GM23248 (cell line): ENCODE measurements around the gene LCTL. TPM values are rescaled to one million over a fixed set of nuclear protein-coding genes. Genes with fewer than 3 reads are reported as not detected.

Source experiments
- DNase-seq: peaks from one replicate; pipeline ENCODE4 v3.0.0-alpha.2; 2015
- H2AFZ ChIP-seq: fragments of 200-600 bp; sonication (generic); 2 replicates; pipeline ENCODE4 v1.6.1; 2016; ENCODE audit warnings: antibody characterized with exemption
- H3F3A ChIP-seq: fragments of 200-600 bp; sonication (generic); 2 replicates; pipeline ENCODE4 v1.6.1; 2016; ENCODE audit warnings: mild to moderate bottlenecking, antibody characterized with exemption, mixed run types; ENCODE audit not compliant: insufficient read depth
- H3K27ac ChIP-seq: fragments of 200-600 bp; sonication (generic); 2 replicates; pipeline ENCODE4 v1.5.1; 2016; ENCODE audit warnings: mild to moderate bottlenecking
- H3K27me3 ChIP-seq: fragments of 200-600 bp; sonication (generic); replicated peaks from 2 replicates; pipeline ENCODE4 v1.6.1; 2016; ENCODE audit warnings: mild to moderate bottlenecking; ENCODE audit not compliant: insufficient read depth
- H3K36me3 ChIP-seq: fragments of 200-600 bp; sonication (generic); 2 replicates; pipeline ENCODE4 v1.6.1; 2016; ENCODE audit warnings: low read depth, mild to moderate bottlenecking
- H3K4me1 ChIP-seq: fragments of 200-600 bp; sonication (generic); 2 replicates; pipeline ENCODE4 v1.6.1; 2016; ENCODE audit warnings: mild to moderate bottlenecking; ENCODE audit not compliant: insufficient read depth
- H3K4me2 ChIP-seq: fragments of 200-600 bp; sonication (generic); one replicate; pipeline ENCODE4 v1.6.1; 2016; ENCODE audit warnings: mild to moderate bottlenecking; ENCODE audit not compliant: unreplicated experiment
- H3K4me3 ChIP-seq: fragments of 200-600 bp; sonication (generic); 2 replicates; pipeline ENCODE4 v1.5.1; 2016; ENCODE audit warnings: mild to moderate bottlenecking
- H3K79me2 ChIP-seq: fragments of 200-600 bp; sonication (generic); 2 replicates; pipeline ENCODE4 v1.6.1; 2016; ENCODE audit warnings: mild to moderate bottlenecking; ENCODE audit not compliant: insufficient read depth
- H3K9ac ChIP-seq: fragments of 200-600 bp; sonication (generic); 2 replicates; pipeline ENCODE4 v1.6.1; 2016; ENCODE audit warnings: mild to moderate bottlenecking
- H3K9me2 ChIP-seq: fragments of 200-600 bp; sonication (generic); 2 replicates; pipeline ENCODE4 v1.6.1; 2016; ENCODE audit warnings: mixed run types, mild to moderate bottlenecking, moderate library complexity; ENCODE audit not compliant: insufficient read depth
- H3K9me3 ChIP-seq: fragments of 200-600 bp; sonication (generic); one replicate; pipeline ENCODE4 v1.6.1; 2017; ENCODE audit warnings: low read depth
- H4K20me1 ChIP-seq: fragments of 200-600 bp; sonication (generic); 2 replicates; pipeline ENCODE4 v1.6.0; 2016; ENCODE audit not compliant: insufficient read depth
- EZH2 ChIP-seq: fragments of 200-600 bp; sonication (generic); IDR thresholded peaks from 2 replicates; pipeline ENCODE4 v1.6.1; 2018; ENCODE audit warnings: antibody characterized with exemption, mild to moderate bottlenecking; ENCODE audit not compliant: insufficient read depth, poor library complexity, severe bottlenecking
- EZH2phosphoT487 ChIP-seq: fragments of 200-600 bp; sonication (generic); IDR thresholded peaks from 2 replicates; pipeline ENCODE4 v1.6.1; 2018; ENCODE audit warnings: antibody characterized with exemption, moderate library complexity, mild to moderate bottlenecking, low read depth; ENCODE audit not compliant: insufficient read depth
- WGBS, 2 experiments: methylation state at CpG; one replicate each; pipeline ENCODE4 v1.1.6; 2015 to 2017; ENCODE audit warnings: low lambda C conversion rate in 2 of 2, low coverage in 1 of 2; ENCODE audit errors: missing lambda C conversion rate in 2 of 2; 5-methylcytosine and 5-hydroxymethylcytosine counted together
- in situ Hi-C: fragments of 300-500 bp; cut with MboI; formaldehyde crosslinking; loops from 2 replicates; pipeline ENCODE4 v1.15.0; 2020
- polyA plus RNA-seq: library from polyadenylated mRNA; unstranded; fragments of >200 nt; fragmentation: Nextera tagmentation; extraction: Ambion mirVana; gene quantifications from 2 replicates; pipeline ENCODE4 v1.2.1, GENCODE V29; 2016
- total RNA-seq: library from RNA; depleted of rRNA; stranded (reverse); fragments of >200 nt; shearing (Covaris generic); gene quantifications from 2 replicates; pipeline ENCODE4 v1.2.3, GENCODE V29; 2014

Gene LCTL
- total and polyA plus RNA-seq, 2 experiments from 2014 or later, result 0.68 TPM; not detected in 1

GRCh38 chr15:66594344-66594743 is 28.5 kb upstream of the LCTL start:
- Histone ChIP-seq H3K27me3 (no peaks in the 10 kb centered on the region), H3K4me3 (no peak overlapping the region), H3K27ac (no peak overlapping the region), H3K9me3 (no peaks in the 10 kb centered on the region), H3K4me1 (no peaks in the 10 kb centered on the region), H4K20me1 (no peaks in the 10 kb centered on the region), H3K4me2 (no peak overlapping the region), H3K36me3 (no peaks in the 10 kb centered on the region), H3K9ac (no peak overlapping the region), H3F3A (peaks cover 13% of the 10 kb centered on the region; the same call in 1 of the 2 replicates), H3K79me2 (no peaks in the 10 kb centered on the region), H2AFZ (no peak overlapping the region), H3K9me2 (no peaks in the 10 kb centered on the region)
- 90 to 94% methylated on average over 10 of the region's 10 CpGs for WGBS, 2 experiments
- TF ChIP-seq EZH2phosphoT487 (no peak), EZH2 (no peak)
- no peak for DNase-seq
- in situ Hi-C loops, result no loop called here

- Histone ChIP-seq H3K9me3 (no peaks in the 10 kb centered on the region), H4K20me1 (no peaks in the 10 kb centered on the region), H3K4me3 (no peak overlapping the region), H3K27ac (no peak overlapping the region), H3K79me2 (no peaks in the 10 kb centered on the region), H3K27me3 (no peaks in the 10 kb centered on the region), H3K9ac (no peak overlapping the region), H3F3A (peaks cover 13% of the 10 kb centered on the region; the same call in 1 of the 2 replicates), H2AFZ (no peak overlapping the region), H3K4me2 (no peak overlapping the region), H3K4me1 (no peaks in the 10 kb centered on the region), H3K9me2 (no peaks in the 10 kb centered on the region), H3K36me3 (no peaks in the 10 kb centered on the region)
- in situ Hi-C loops, result no loop called here
- WGBS, 2 experiments, result 65% methylated on average over 3 of the region's 3 CpGs
- no peak for TF ChIP-seq EZH2
- TF ChIP-seq EZH2phosphoT487, result no peak
- no peak for DNase-seq
Observed at GRCh38 chr15:66593219-66593780, 27.5 kb upstream of the LCTL start.

- Histone ChIP-seq H4K20me1 (no peaks in the 10 kb centered on the region), H3K79me2 (no peaks in the 10 kb centered on the region), H3K9me3 (no peaks in the 10 kb centered on the region), H3K36me3 (no peaks in the 10 kb centered on the region), H3F3A (peaks cover 13% of the 10 kb centered on the region; the same call in 1 of the 2 replicates), H3K27me3 (peaks cover 3% of the 10 kb centered on the region; the same call in 1 of the 2 replicates), H3K9me2 (no peaks in the 10 kb centered on the region), H3K4me2 (no peak overlapping the region), H2AFZ (no peak overlapping the region), H3K27ac (no peak overlapping the region), H3K4me3 (no peak overlapping the region), H3K9ac (no peak overlapping the region), H3K4me1 (no peaks in the 10 kb centered on the region)
- TF ChIP-seq EZH2phosphoT487 (no peak), EZH2 (no peak)
- in situ Hi-C loops, result no loop called here
- 82 to 83% methylated on average over 12 of the region's 12 CpGs for WGBS, 2 experiments
- no peak for DNase-seq
Observed at GRCh38 chr15:66592505-66593218, 26.9 kb upstream of the LCTL start.

GRCh38 chr15:66591322-66591862 is 25.6 kb upstream of the LCTL start:
- no peak for DNase-seq
- Histone ChIP-seq H3K27ac (no peak overlapping the region), H3F3A (peaks cover 13% of the 10 kb centered on the region; the same call in 1 of the 2 replicates), H3K27me3 (peaks cover 6% of the 10 kb centered on the region; the same call in 1 of the 2 replicates), H3K9me2 (no peaks in the 10 kb centered on the region), H3K4me2 (no peak overlapping the region), H3K79me2 (no peaks in the 10 kb centered on the region), H3K36me3 (no peaks in the 10 kb centered on the region), H4K20me1 (no peaks in the 10 kb centered on the region), H3K9me3 (no peaks in the 10 kb centered on the region), H3K9ac (no peak overlapping the region), H3K4me1 (no peaks in the 10 kb centered on the region), H2AFZ (no peak overlapping the region), H3K4me3 (no peak overlapping the region)
- WGBS, 2 experiments, result 94 to 98% methylated on average over 4 of the region's 4 CpGs
- in situ Hi-C loops, result no loop called here
- TF ChIP-seq EZH2phosphoT487, result no peak
- no peak for TF ChIP-seq EZH2
